NCI-H1048 (cell line): ENCODE results near the gene MPRIP.

Experiments
- DNase-seq: peaks from one replicate; lab custom pipeline; 2025; lab: John Stamatoyannopoulos, UW

MPRIP gene

GRCh38 chr17:17236295-17237025, 194.2 kb downstream of the MPRIP start:
- DNase-seq, result no peak

- peak; percentile 66 for DNase-seq
Measured at GRCh38 chr17:17237026-17237799, 195.0 kb downstream of the MPRIP start, which contains the start of gene FLCN. FLCN (minus strand) TSS chr17:17237168; CDS start chr17:17228137, 9,031 bp downstream.

GRCh38 chr17:17239832-17240231, 197.6 kb downstream of the MPRIP start:
- DNase-seq, result no peak

GRCh38 chr17:17241656-17242055, 199.4 kb downstream of the MPRIP start:
- DNase-seq, result no peak

- no peak for DNase-seq
Measured at GRCh38 chr17:17242246-17242645, 200.0 kb downstream of the MPRIP start.
